Body of pancreas (tissue), 4 donors: ENCODE results near the gene PDZD2. TPM values are rescaled to one million over a fixed set of nuclear protein-coding genes. Genes with fewer than 3 reads are reported as not detected.

ENCODE experiments used
- ATAC-seq: fragments of 150-250 bp; one replicate; pipeline ENCODE4 v1.9.1; 2016
- DNase-seq, 4 donors: peaks; one replicate each; pipeline ENCODE4 v3.0.0-alpha.2; 2019
- H3K27ac ChIP-seq, 4 donors: fragments of 200-600 bp; sonication (generic); 1 replicate in 3 of 4; 2 replicates in 1 of 4; pipeline versions ENCODE4 v1.5.1 to v1.6.1; 2016 to 2019; ENCODE audit warnings: mild to moderate bottlenecking in 1 of 4, mixed read lengths in 1 of 4, moderate library complexity in 1 of 4
- H3K27me3 ChIP-seq, 2 donors: fragments of 200-600 bp; sonication (generic); one replicate each; pipeline ENCODE4 v1.6.0; 2016; ENCODE audit warnings: mild to moderate bottlenecking in 1 of 2
- H3K36me3 ChIP-seq, 2 donors: fragments of 200-600 bp; sonication (generic); replicated peaks in 1 of 2; 2 replicates each; pipeline ENCODE4 v1.5.1; 2016; ENCODE audit warnings: low read depth in 2 of 2; ENCODE audit not compliant: insufficient read depth in 1 of 2
- H3K4me1 ChIP-seq: fragments of 200-600 bp; sonication (generic); one replicate; pipeline ENCODE4 v1.6.0; 2016
- H3K4me3 ChIP-seq, 2 donors: fragments of 200-600 bp; sonication (generic); 1 replicate in 1 of 2; 2 replicates in 1 of 2; pipeline ENCODE4 v1.5.1; 2016 to 2019
- H3K9me3 ChIP-seq, 3 donors: fragments of 200-600 bp; sonication (generic); 1 replicate in 2 of 3; 2 replicates in 1 of 3; pipeline ENCODE4 v1.5.1; 2016
- POLR2A ChIP-seq, 3 donors: fragments of 450-650 bp; IDR thresholded peaks; one replicate each; pipeline ENCODE4 v1.6.1; 2016; ENCODE audit warnings: antibody characterized with exemption in 3 of 3, mild to moderate bottlenecking in 2 of 3
- WGBS, 2 donors: methylation state at CpG; one replicate each; pipeline ENCODE4 v1.1.5; 2017; 5-methylcytosine and 5-hydroxymethylcytosine counted together
- intact Hi-C: fragments of 100-400 bp; cut with DNase I; formaldehyde crosslinking; loops from one replicate; pipeline ENCODE4 v1.15.1; 2023
- total RNA-seq, 2 donors: library from RNA; depleted of rRNA; stranded (reverse); fragments of >200 nt; gene quantifications; one replicate each; pipeline ENCODE4 v1.1.0, GENCODE V29; 2016
- TF ChIP-seq, protein P1 (sequence below), 7 experiments: fragments of 450-650 bp in 4 of 7; fragments of 200-600 bp in 3 of 7; sonication (generic) in 3 of 7; IDR thresholded peaks; one replicate each; pipeline ENCODE4 v1.5.1; 2016 to 2019; ENCODE audit warnings: antibody characterized with exemption in 7 of 7

Gene PDZD2
- total RNA-seq, 2 donors from 2014 or later, result 3.9 to 12.9 TPM

GRCh38 chr5:31844622-31845345, 205.9 kb downstream of the PDZD2 start:
- intact Hi-C loops, result no loop called here
- Histone ChIP-seq H3K27ac (no peak overlapping the region), H3K27me3 (no peaks in the 10 kb centered on the region), H3K9me3 (no peaks in the 10 kb centered on the region), H3K36me3 (no peaks in the 10 kb centered on the region), H3K4me3 (no peak overlapping the region), H3K4me1 (no peaks in the 10 kb centered on the region)
- DNase-seq (no peak), ATAC-seq (no peak)
- TF ChIP-seq, protein P1, sequence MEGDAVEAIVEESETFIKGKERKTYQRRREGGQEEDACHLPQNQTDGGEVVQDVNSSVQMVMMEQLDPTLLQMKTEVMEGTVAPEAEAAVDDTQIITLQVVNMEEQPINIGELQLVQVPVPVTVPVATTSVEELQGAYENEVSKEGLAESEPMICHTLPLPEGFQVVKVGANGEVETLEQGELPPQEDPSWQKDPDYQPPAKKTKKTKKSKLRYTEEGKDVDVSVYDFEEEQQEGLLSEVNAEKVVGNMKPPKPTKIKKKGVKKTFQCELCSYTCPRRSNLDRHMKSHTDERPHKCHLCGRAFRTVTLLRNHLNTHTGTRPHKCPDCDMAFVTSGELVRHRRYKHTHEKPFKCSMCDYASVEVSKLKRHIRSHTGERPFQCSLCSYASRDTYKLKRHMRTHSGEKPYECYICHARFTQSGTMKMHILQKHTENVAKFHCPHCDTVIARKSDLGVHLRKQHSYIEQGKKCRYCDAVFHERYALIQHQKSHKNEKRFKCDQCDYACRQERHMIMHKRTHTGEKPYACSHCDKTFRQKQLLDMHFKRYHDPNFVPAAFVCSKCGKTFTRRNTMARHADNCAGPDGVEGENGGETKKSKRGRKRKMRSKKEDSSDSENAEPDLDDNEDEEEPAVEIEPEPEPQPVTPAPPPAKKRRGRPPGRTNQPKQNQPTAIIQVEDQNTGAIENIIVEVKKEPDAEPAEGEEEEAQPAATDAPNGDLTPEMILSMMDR (IDR thresholded peaks at IDR 0.05), result no peak
- no peak for TF ChIP-seq POLR2A (IDR thresholded peaks at IDR 0.05)
- 50 to 61% methylated on average over 10 of the region's 10 CpGs for whole genome bisulfite sequencing, 2 donors

GRCh38 chr5:31845361-31845760, 206.4 kb downstream of the PDZD2 start:
- no peaks in the 10 kb centered on the region for H3K27me3 ChIP-seq
- no peak for DNase-seq
- H3K4me1 ChIP-seq, result no peaks in the 10 kb centered on the region
- no peak for ATAC-seq
- no peaks in the 10 kb centered on the region for H3K36me3 ChIP-seq
- TF ChIP-seq POLR2A (IDR thresholded peaks at IDR 0.05), result no peak
- TF ChIP-seq, protein P1 (IDR thresholded peaks at IDR 0.05), result no peak
- 37 to 41% methylated on average over 3 of the region's 3 CpGs for WGBS, 2 donors
- H3K9me3 ChIP-seq, result no peaks in the 10 kb centered on the region
- intact Hi-C loops, result no loop called here
- H3K27ac ChIP-seq, result no peak overlapping the region
- no peak overlapping the region for H3K4me3 ChIP-seq

- Histone ChIP-seq H3K27ac (no peak overlapping the region), H3K36me3 (no peaks in the 10 kb centered on the region), H3K4me3 (no peak overlapping the region), H3K4me1 (no peaks in the 10 kb centered on the region), H3K9me3 (no peaks in the 10 kb centered on the region), H3K27me3 (no peaks in the 10 kb centered on the region)
- ATAC-seq (no peak), DNase-seq (no peak)
- TF ChIP-seq, protein P1 (IDR thresholded peaks at IDR 0.05), result no peak
- TF ChIP-seq POLR2A (IDR thresholded peaks at IDR 0.05), result no peak
- intact Hi-C loops, result no loop called here
- WGBS, 2 donors, result 28 to 41% methylated on average over 1 of the region's 1 CpG
These were observed 208.0 kb downstream of the PDZD2 start for GRCh38 chr5:31846934-31847333.

GRCh38 chr5:31847354-31847753, 208.4 kb downstream of the PDZD2 start:
- H3K4me3 ChIP-seq, result no peak overlapping the region
- H3K36me3 ChIP-seq, result no peaks in the 10 kb centered on the region
- intact Hi-C loops, result no loop called here
- 79 to 81% methylated on average over 7 of the region's 7 CpGs for whole genome bisulfite sequencing, 2 donors
- H3K27me3 ChIP-seq, result no peaks in the 10 kb centered on the region
- DNase-seq (no peak), ATAC-seq (no peak)
- TF ChIP-seq POLR2A (IDR thresholded peaks at IDR 0.05), result no peak
- TF ChIP-seq, protein P1 (IDR thresholded peaks at IDR 0.05), result no peak
- no peaks in the 10 kb centered on the region for H3K9me3 ChIP-seq
- H3K27ac ChIP-seq, result no peak overlapping the region
- H3K4me1 ChIP-seq, result no peaks in the 10 kb centered on the region
